PC-3 (cell line): ENCODE data around the gene ARHGAP8. TPM values are rescaled to one million over a fixed set of nuclear protein-coding genes. Genes with fewer than 3 reads are reported as not detected.

Experiments
- ATAC-seq: fragments of 200-7000 bp; cut with Tn5 transposase; 2 replicates; pipeline ENCODE4 v1.9.1; 2020; ENCODE audit warnings: mild to moderate bottlenecking, moderate library complexity
- BruUV-seq: library from RNA; stranded (reverse); fragments of 400-500 nt; replicated peaks from 2 replicates; lab custom pipeline; 2021; lab: Mats Ljungman, UMichigan
- CTCF ChIA-PET: fragments of 300-600 bp; sonication (Branson Sonifier 250); formaldehyde crosslinking; loops from one replicate; lab custom pipeline; 2022; ENCODE audit warnings: antibody characterized with exemption; lab: Charles Lee
- POLR2A ChIA-PET: fragments of 300-600 bp; sonication (Branson Sonifier 250); formaldehyde crosslinking; loops from one replicate; lab custom pipeline; 2022; ENCODE audit warnings: antibody characterized with exemption; ENCODE audit not compliant: unreplicated experiment; lab: Charles Lee
- DNase-seq: peaks from one replicate; pipeline ENCODE4 v3.0.0-alpha.2; 2015
- H2AFZ ChIP-seq: fragments of 300-600 bp; sonication (generic); 2 replicates; pipeline ENCODE4 v1.6.0; 2016; ENCODE audit warnings: antibody characterized with exemption, low read length
- H3F3A ChIP-seq: fragments of 300-600 bp; sonication (generic); one replicate; pipeline ENCODE4 v1.6.0; 2017; ENCODE audit warnings: antibody characterized with exemption, low read length, control low read depth, mild to moderate bottlenecking; ENCODE audit not compliant: unreplicated experiment
- H3K27ac ChIP-seq: fragments of 300-600 bp; sonication (generic); 2 replicates; pipeline ENCODE4 v1.5.1; 2016; ENCODE audit warnings: mild to moderate bottlenecking, low read length
- H3K27me3 ChIP-seq: fragments of 300-600 bp; sonication (generic); 2 replicates; pipeline ENCODE4 v1.6.1; 2016; ENCODE audit warnings: low read length, mixed read lengths
- H3K36me3 ChIP-seq: fragments of 300-600 bp; sonication (generic); 2 replicates; pipeline ENCODE4 v1.6.1; 2016; ENCODE audit warnings: low read depth, mixed run types, low read length, mixed read lengths
- H3K4me1 ChIP-seq: fragments of 300-600 bp; sonication (generic); 2 replicates; pipeline ENCODE4 v1.5.1; 2016; ENCODE audit warnings: low read length; ENCODE audit not compliant: insufficient read depth
- H3K4me2 ChIP-seq: fragments of 300-600 bp; sonication (generic); 2 replicates; pipeline ENCODE4 v1.6.0; 2016; ENCODE audit warnings: low read length
- H3K4me3 ChIP-seq: fragments of 300-600 bp; sonication (generic); 2 replicates; pipeline ENCODE4 v1.5.1; 2016; ENCODE audit warnings: mild to moderate bottlenecking, low read length, mixed read lengths
- H3K79me2 ChIP-seq: fragments of 300-600 bp; sonication (generic); 2 replicates; pipeline ENCODE4 v1.6.1; 2017; ENCODE audit warnings: low read length, mixed read lengths
- H3K9ac ChIP-seq: fragments of 300-600 bp; sonication (generic); 2 replicates; pipeline ENCODE4 v1.6.0; 2016; ENCODE audit warnings: mild to moderate bottlenecking, low read length
- H3K9me2 ChIP-seq: fragments of 300-600 bp; sonication (generic); replicated peaks from 2 replicates; pipeline ENCODE4 v1.6.1; 2016; ENCODE audit warnings: mixed run types, low read length, mixed read lengths
- H3K9me3 ChIP-seq: fragments of 300-600 bp; sonication (generic); 2 replicates; pipeline ENCODE4 v1.6.1; 2016; ENCODE audit warnings: low read length, mixed read lengths
- H4K20me1 ChIP-seq: fragments of 300-600 bp; sonication (generic); 2 replicates; pipeline ENCODE4 v1.6.1; 2016; ENCODE audit warnings: low read length, mixed read lengths
- CTCF ChIP-seq: fragments of 300-600 bp; sonication (generic); conservative IDR thresholded peaks from 2 replicates; pipeline ENCODE4 v1.5.1; 2017; ENCODE audit warnings: antibody characterized with exemption, low read depth, mild to moderate bottlenecking, low read length
- EZH2 ChIP-seq: fragments of 300-600 bp; sonication (generic); IDR thresholded peaks from one replicate; pipeline ENCODE4 v1.6.1; 2017; ENCODE audit warnings: antibody characterized with exemption, mild to moderate bottlenecking, low read length; ENCODE audit not compliant: unreplicated experiment
- EZH2phosphoT487 ChIP-seq: fragments of 300-600 bp; sonication (generic); IDR thresholded peaks from 2 replicates; pipeline ENCODE4 v1.6.1; 2018; ENCODE audit warnings: mild to moderate bottlenecking, antibody characterized with exemption, low read length, borderline replicate concordance
- intact Hi-C: fragments of 100-400 bp; cut with micrococcal nuclease; formaldehyde crosslinking; loops from 2 replicates; pipeline ENCODE4 v1.9.0; 2023
- total RNA-seq: library from RNA; depleted of rRNA; stranded (reverse); fragments of >200 nt; gene quantifications from 2 replicates; pipeline ENCODE4 v1.2.3, GENCODE V29; 2014

The ARHGAP8 gene
- total RNA-seq, 1 experiment from 2014 or later, result 30.9 TPM

DNA sequence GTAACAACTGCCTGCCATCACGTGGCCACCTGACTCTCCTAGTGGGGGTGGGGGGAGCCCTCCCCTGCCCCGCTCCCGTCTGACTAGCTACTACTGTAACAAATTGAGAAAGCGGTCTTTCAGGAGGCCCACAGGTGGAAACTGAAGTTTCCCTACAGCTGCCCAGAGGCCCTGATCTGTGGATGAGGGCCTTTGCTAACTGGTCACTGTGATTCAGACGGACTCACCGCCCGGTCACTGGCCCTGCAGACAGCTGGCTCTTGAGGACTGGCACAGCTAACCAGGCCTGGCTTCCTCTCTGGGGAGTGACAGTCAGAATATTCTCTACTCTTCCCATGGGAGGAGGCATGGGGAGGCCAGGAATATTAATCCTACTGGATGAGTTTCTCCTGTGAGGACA, 116.8 kb downstream of the ARHGAP8 start:
- no peaks in the 10 kb centered on the region for H3K9me3 ChIP-seq
- no peak overlapping the region for H3K4me2 ChIP-seq
- H3K79me2 ChIP-seq, result no peaks in the 10 kb centered on the region
- ChIA-PET CTCF (interaction anchor here (0.6 kb wide), 1 partner anchor 48 kb away, joined by 3 read pairs; no protein-coding TSS in a partner anchor), POLR2A (no interaction called here)
- DNase-seq (peak; percentile 17), ATAC-seq (no peak)
- H3K27me3 ChIP-seq, result no peaks in the 10 kb centered on the region
- TF ChIP-seq EZH2 (no peak), EZH2phosphoT487 (no peak), CTCF (no peak)
- H3F3A ChIP-seq, result no peaks in the 10 kb centered on the region
- H4K20me1 ChIP-seq, result no peaks in the 10 kb centered on the region
- peak overlapping the region; percentile 41; the same call in 1 of the 2 replicates for H3K27ac ChIP-seq
- no TSS peak for BruUV-seq
- H3K36me3 ChIP-seq, result no peaks in the 10 kb centered on the region
- H3K9me2 ChIP-seq, result no peaks in the 10 kb centered on the region
- H3K9ac ChIP-seq, result no peak overlapping the region
- intact Hi-C loops, result no loop called here
- no peak overlapping the region for H2AFZ ChIP-seq
- H3K4me3 ChIP-seq, result no peak overlapping the region
- H3K4me1 ChIP-seq, result peaks cover 6% of the 10 kb centered on the region; the same call in 1 of the 2 replicates

GRCh38 chr22:44870021-44870420, 117.6 kb downstream of the ARHGAP8 start:
- Histone ChIP-seq H3F3A (no peaks in the 10 kb centered on the region), H3K36me3 (no peaks in the 10 kb centered on the region), H3K79me2 (no peaks in the 10 kb centered on the region), H3K27me3 (no peaks in the 10 kb centered on the region), H3K27ac (peak overlapping the region; percentile 41), H3K4me2 (no peak overlapping the region), H2AFZ (peak overlapping the region; percentile 61), H3K4me1 (peaks cover 6% of the 10 kb centered on the region; the same call in 1 of the 2 replicates), H3K9me2 (no peaks in the 10 kb centered on the region), H3K9me3 (no peaks in the 10 kb centered on the region), H3K4me3 (no peak overlapping the region), H3K9ac (no peak overlapping the region; the same call in 1 of the 2 replicates), H4K20me1 (no peaks in the 10 kb centered on the region)
- POLR2A ChIA-PET, result no interaction called here
- CTCF ChIA-PET, result interaction anchor here (0.6 kb wide), 1 partner anchor 49 kb away, joined by 3 read pairs; no protein-coding TSS in a partner anchor
- intact Hi-C loops, result no loop called here
- peak; percentile 86 for ATAC-seq
- no TSS peak for BruUV-seq
- peak; percentile 66 for DNase-seq
- TF ChIP-seq EZH2phosphoT487, result no peak
- no peak for TF ChIP-seq CTCF
- TF ChIP-seq EZH2, result no peak

DNA sequence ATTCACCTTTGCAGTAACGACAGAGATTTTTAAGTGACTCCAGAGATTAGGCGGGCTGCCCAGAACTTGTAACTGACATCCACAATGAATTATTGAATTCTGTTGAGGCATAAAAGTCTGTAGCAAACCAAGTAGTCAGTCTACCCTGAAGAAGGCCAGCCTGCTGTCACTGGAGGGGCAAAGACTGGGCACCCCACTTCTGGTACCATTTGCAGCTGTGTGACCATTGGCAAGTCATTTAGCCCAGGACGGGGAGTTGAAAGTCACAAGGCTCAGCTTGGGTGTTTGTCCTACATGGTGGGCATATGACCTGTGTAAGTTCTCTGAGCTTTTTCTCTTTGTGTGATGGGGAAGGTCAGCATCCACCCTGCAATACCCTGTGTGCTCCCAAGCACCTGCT, 119.4 kb downstream of the ARHGAP8 start:
- Histone ChIP-seq H3K9me3 (no peaks in the 10 kb centered on the region), H2AFZ (no peak overlapping the region), H3K27me3 (no peaks in the 10 kb centered on the region), H3F3A (no peaks in the 10 kb centered on the region), H3K9ac (no peak overlapping the region), H3K4me2 (no peak overlapping the region), H3K79me2 (no peaks in the 10 kb centered on the region), H4K20me1 (no peaks in the 10 kb centered on the region), H3K9me2 (no peaks in the 10 kb centered on the region), H3K27ac (no peak overlapping the region), H3K4me3 (no peak overlapping the region), H3K36me3 (no peaks in the 10 kb centered on the region), H3K4me1 (peaks cover 6% of the 10 kb centered on the region; the same call in 1 of the 2 replicates)
- ChIA-PET POLR2A (no interaction called here), CTCF (no interaction called here)
- DNase-seq (no peak), ATAC-seq (no peak)
- BruUV-seq, result no TSS peak
- intact Hi-C loops, result no loop called here
- TF ChIP-seq EZH2 (no peak), EZH2phosphoT487 (no peak), CTCF (no peak)
